Fibroblast of lung (primary cell): ENCODE measurements around the gene PXDN. TPM values are rescaled to one million over a fixed set of nuclear protein-coding genes. Genes with fewer than 3 reads are reported as not detected.

Experiments
- DNase-seq, 2 donors: peaks; one replicate each; pipeline versions ENCODE4 v3.0.0 to v3.0.0-alpha.2; 2010; ENCODE audit warnings: low read depth in 2 of 2
- H2AFZ ChIP-seq: 2 replicates; pipeline ENCODE4 v1.5.1; 2012; ENCODE audit warnings: low read length, control low read depth, inconsistent platforms
- H3K27ac ChIP-seq: 2 replicates; pipeline ENCODE4 v1.5.1; 2011; ENCODE audit warnings: low read length, control low read depth; ENCODE audit not compliant: insufficient read depth
- H3K27me3 ChIP-seq: 2 replicates; pipeline ENCODE4 v1.5.1; 2011; ENCODE audit warnings: mild to moderate bottlenecking, low read length; ENCODE audit not compliant: control insufficient read depth, insufficient read depth
- H3K36me3 ChIP-seq: 2 replicates; pipeline ENCODE4 v1.5.1; 2011; ENCODE audit warnings: low read length; ENCODE audit not compliant: control insufficient read depth, insufficient read depth
- H3K4me1 ChIP-seq: 2 replicates; pipeline ENCODE4 v1.5.1; 2011; ENCODE audit warnings: low read length; ENCODE audit not compliant: control insufficient read depth, insufficient read depth; ENCODE audit errors: extremely low read depth
- H3K4me2 ChIP-seq: 2 replicates; pipeline ENCODE4 v1.5.1; 2011; ENCODE audit warnings: low read length, control low read depth; ENCODE audit not compliant: insufficient read depth; ENCODE audit errors: extremely low read depth
- H3K4me3 ChIP-seq, 4 experiments: fragments of 200-600 bp in 1 of 4; sonication (generic) in 1 of 4; replicated peaks in 1 of 4; 2 replicates each; pipeline ENCODE4 v1.5.1; 2011 to 2016; ENCODE audit warnings: low read length in 4 of 4, low read depth in 3 of 4, mild to moderate bottlenecking in 3 of 4, control low read depth in 2 of 4, inconsistent platforms in 1 of 4, mixed read lengths in 1 of 4; ENCODE audit not compliant: insufficient read depth in 1 of 4; ENCODE audit errors: control extremely low read depth in 1 of 4
- H3K79me2 ChIP-seq: 2 replicates; pipeline ENCODE4 v1.5.1; 2012; ENCODE audit warnings: mild to moderate bottlenecking, low read length, inconsistent platforms; ENCODE audit not compliant: control insufficient read depth, insufficient read depth
- H3K9ac ChIP-seq: 2 replicates; pipeline ENCODE4 v1.5.1; 2011; ENCODE audit warnings: mild to moderate bottlenecking, low read length, control low read depth; ENCODE audit not compliant: insufficient read depth
- H3K9me3 ChIP-seq: 2 replicates; pipeline ENCODE4 v1.5.1; 2012; ENCODE audit warnings: low read depth, low read length; ENCODE audit not compliant: control insufficient read depth, insufficient read depth
- H4K20me1 ChIP-seq: 2 replicates; pipeline ENCODE4 v1.5.1; 2011; ENCODE audit warnings: low read length; ENCODE audit not compliant: control insufficient read depth, insufficient read depth; ENCODE audit errors: extremely low read depth
- CTCF ChIP-seq, 2 donors: IDR thresholded peaks in 1 of 2; conservative IDR thresholded peaks in 1 of 2; 1 replicate in 1 of 2; 2 replicates in 1 of 2; pipeline ENCODE4 v1.5.1; 2011 to 2012; ENCODE audit warnings: low read length in 2 of 2, control low read depth in 1 of 2, inconsistent platforms in 1 of 2, low read depth in 1 of 2, mild to moderate bottlenecking in 1 of 2
- EZH2 ChIP-seq: IDR thresholded peaks from 2 replicates; pipeline ENCODE4 v1.5.1; 2012; ENCODE audit warnings: low read length, control low read depth, mild to moderate bottlenecking; ENCODE audit errors: missing control alignments
- polyA plus RNA-seq, 2 donors: library from polyadenylated mRNA; depleted of rRNA in 1 of 2; stranded (reverse) in 1 of 2; unstranded in 1 of 2; fragments of >200 nt; gene quantifications; 2 replicates each; pipeline ENCODE4 v1.2.1, GENCODE V29; 2011 to 2012; ENCODE audit warnings: missing spikeins in 1 of 2
- total RNA-seq: library from RNA; depleted of rRNA; stranded (reverse); fragments of >200 nt; gene quantifications from 2 replicates; pipeline ENCODE4 v1.2.1, GENCODE V29; 2014

PXDN gene
- total and polyA plus RNA-seq, 2 donors (not counting 1 experiment from before 2014, with no cell fraction given) = 153 to 298 TPM

- H4K20me1 ChIP-seq = no peaks in the 10 kb centered on the region
- H3K79me2 ChIP-seq = peaks cover 2% of the 10 kb centered on the region
- H3K9me3 ChIP-seq = no peaks in the 10 kb centered on the region
- no peaks in the 10 kb centered on the region for H3K27me3 ChIP-seq
- no peak overlapping the region for H2AFZ ChIP-seq
- H3K4me3 ChIP-seq = no peak overlapping the region
- peaks cover 27% of the 10 kb centered on the region for H3K4me1 ChIP-seq
- DNase-seq = no peak
- H3K36me3 ChIP-seq = peaks cover 39% of the 10 kb centered on the region
- H3K9ac ChIP-seq = no peak overlapping the region
- H3K4me2 ChIP-seq = no peak overlapping the region
- TF ChIP-seq EZH2 = no peak
- TF ChIP-seq CTCF (conservative IDR thresholded peaks at IDR 0.05 in 1 of 2, IDR thresholded peaks at IDR 0.05 in 1 of 2; ENCODE audit: low read depth in 1 of 2, low read length in 2 of 2) = no peak
- H3K27ac ChIP-seq = no peak overlapping the region
Measured at GRCh38 chr2:1650085-1650872, 94.0 kb downstream of the PXDN start.

- H3K4me2 ChIP-seq = no peak overlapping the region
- H3K79me2 ChIP-seq = peaks cover 2% of the 10 kb centered on the region
- TF ChIP-seq EZH2 (no peak), CTCF (conservative IDR thresholded peaks at IDR 0.05 in 1 of 2, IDR thresholded peaks at IDR 0.05 in 1 of 2; ENCODE audit: low read depth in 1 of 2, low read length in 2 of 2) (no peak)
- H3K36me3 ChIP-seq = peaks cover 37% of the 10 kb centered on the region
- H4K20me1 ChIP-seq = no peaks in the 10 kb centered on the region
- H3K4me1 ChIP-seq = peaks cover 19% of the 10 kb centered on the region
- no peak overlapping the region for H3K27ac ChIP-seq
- no peak overlapping the region for H3K4me3 ChIP-seq
- no peak for DNase-seq
- no peaks in the 10 kb centered on the region for H3K27me3 ChIP-seq
- no peak overlapping the region for H3K9ac ChIP-seq
- H2AFZ ChIP-seq = no peak overlapping the region
- no peaks in the 10 kb centered on the region for H3K9me3 ChIP-seq
Measured at GRCh38 chr2:1649103-1650084, 94.9 kb downstream of the PXDN start.
